NCI-H748 (cell line): Measurements from ENCODE around the gene ABCB6.

Source experiments
- DNase-seq: peaks from one replicate; lab custom pipeline; 2025; ENCODE audit not compliant: unreplicated experiment; lab: John Stamatoyannopoulos, UW

ABCB6 gene

DNA sequence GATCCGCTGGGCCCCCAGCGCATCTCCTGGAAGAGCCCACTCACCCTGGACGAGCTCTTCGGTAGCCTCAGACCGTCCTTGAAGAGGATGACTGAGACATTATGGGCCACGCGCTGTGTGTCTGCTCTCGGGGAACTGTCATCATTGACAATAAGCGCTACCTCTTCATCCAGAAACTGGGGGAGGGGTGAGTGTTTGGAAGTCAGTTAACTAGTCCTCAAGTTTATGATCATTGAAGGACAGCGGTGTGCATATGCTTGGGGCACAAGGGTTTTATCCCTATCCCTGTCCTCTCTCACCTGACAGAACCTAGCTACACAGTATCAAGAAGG, 27.1 kb upstream of the ABCB6 start:
- DNase-seq: no peak

DNA sequence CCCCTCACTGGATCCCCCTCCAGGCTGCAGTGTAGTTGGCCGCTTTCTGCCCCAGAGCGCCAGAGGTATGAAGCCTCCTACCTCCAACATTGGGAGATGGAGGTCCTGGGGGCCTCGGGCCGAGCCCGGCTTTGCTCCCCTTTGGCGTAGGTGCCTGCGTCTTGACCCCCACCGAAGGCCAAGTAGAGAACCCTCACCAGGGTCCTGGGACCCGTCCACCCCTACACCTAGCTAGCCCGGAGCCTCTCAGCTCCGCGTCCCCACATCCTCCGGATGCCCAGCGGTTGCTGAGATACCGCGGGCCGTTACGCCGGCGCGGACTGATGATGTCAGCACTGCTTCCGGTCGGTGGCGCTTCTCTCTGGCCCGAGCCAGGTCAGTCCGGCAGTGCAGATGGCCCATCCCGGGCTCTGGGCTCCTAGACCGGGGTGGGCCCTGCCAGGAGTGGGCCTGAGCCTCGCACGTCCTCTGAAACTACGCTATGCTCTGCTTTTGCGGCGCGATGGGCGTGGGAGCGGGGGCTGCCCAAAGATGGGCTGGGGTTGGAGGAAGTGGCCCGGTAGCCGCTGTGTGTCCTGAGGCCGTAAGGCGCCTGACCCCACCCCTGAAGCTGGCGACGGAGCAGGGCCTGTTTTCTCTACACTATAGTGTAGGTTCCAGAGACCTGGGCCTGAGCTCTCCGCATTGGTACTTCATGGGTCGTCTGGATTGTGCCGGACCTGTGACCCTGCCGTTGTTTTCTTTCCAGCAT, 26.6 kb upstream of the ABCB6 start, which contains the start of the genes GLB1L and STK16:
Gene GLB1L (minus strand): TSS at position 297 of the 751 bp plus-strand sequence. CDS start 1,871 bp downstream, outside the sequence.
Gene STK16 (plus strand): TSS at position 332 of the 751 bp plus-strand sequence. CDS start 521 bp downstream, outside the sequence.
- DNase-seq: peak; percentile 94

DNA sequence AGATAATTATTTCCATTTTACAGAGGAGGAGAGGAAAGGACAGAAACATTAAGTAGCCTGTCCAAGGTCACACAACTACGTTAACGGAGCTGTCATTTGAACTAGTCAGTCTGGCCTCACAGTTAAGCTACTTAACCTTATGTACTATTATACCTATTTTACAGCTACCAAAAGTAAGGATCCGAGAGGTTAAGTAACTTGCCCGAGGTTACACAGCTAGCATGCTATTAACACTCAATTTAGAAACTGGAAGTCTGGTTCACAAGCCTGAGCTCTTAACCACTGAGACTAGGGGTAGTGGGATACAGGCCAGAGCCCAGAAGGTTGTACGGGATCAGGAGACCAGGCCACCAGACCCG, 26.0 kb upstream of the ABCB6 start:
- DNase-seq: no peak

DNA sequence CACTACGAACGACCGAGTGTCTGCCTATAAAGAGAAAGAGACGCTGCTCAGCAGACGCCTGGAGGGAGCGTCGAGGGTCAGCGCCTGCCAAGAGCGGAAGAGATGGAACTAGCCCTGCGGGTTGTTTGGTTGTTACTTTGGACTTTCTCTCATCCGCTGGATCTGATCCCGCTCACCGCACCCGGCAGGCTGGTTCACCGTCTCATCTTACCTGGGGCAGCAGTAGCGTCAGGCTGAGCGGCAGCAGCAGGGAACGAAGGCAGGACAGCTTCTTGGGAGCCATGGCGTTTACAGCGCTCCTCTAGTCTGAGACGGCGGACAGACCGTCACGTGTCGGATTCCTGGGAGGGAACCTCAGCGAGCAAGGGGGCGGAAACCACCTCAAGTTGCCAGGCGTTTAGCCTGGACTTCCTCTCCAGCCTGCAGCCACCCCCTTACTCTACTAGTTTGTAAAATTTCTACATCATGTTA, 24.6 kb upstream of the ABCB6 start:
- no peak for DNase-seq

DNA sequence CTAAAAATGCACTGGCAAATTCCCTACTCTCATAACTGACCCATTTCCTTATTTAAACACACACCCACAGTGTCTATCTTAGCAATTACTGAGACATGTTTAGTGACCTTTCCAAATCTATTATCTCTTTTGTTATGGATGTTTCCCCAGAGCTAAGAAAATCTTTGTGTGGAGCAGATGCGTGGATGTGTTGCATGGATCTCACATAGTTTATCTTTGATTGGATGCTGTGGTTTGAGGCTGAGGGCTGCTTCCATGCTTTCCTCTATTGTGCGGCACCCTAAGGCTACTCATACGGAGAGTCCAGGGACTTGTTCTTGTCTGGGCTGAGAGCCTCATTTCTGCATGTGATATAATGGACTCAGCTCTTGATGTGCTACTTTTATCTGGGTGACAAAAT, 15.6 kb upstream of the ABCB6 start:
- DNase-seq: no peak

DNA sequence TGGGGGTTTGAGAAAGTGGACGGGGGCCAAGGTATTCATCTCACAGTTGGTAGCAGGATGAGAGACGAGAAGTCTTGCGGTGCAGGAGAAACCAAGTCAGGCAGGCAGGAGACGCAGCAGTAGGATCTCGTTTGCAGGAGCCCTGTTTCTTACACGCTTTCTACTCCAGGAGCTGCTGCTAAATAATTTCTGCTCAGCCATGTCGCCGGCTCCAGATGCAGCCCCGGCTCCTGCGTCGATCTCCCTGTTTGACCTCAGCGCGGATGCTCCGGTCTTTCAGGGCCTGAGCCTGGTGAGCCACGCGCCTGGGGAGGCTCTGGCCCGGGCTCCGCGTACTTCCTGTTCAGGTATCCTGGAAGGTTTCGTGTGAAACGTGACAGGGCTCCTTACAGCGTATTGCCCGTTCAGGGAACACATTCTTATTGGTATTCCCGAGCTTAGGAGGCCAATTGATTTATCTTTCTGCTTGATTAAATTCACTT, 11.3 kb upstream of the ABCB6 start:
- peak; percentile 61 for DNase-seq

DNA sequence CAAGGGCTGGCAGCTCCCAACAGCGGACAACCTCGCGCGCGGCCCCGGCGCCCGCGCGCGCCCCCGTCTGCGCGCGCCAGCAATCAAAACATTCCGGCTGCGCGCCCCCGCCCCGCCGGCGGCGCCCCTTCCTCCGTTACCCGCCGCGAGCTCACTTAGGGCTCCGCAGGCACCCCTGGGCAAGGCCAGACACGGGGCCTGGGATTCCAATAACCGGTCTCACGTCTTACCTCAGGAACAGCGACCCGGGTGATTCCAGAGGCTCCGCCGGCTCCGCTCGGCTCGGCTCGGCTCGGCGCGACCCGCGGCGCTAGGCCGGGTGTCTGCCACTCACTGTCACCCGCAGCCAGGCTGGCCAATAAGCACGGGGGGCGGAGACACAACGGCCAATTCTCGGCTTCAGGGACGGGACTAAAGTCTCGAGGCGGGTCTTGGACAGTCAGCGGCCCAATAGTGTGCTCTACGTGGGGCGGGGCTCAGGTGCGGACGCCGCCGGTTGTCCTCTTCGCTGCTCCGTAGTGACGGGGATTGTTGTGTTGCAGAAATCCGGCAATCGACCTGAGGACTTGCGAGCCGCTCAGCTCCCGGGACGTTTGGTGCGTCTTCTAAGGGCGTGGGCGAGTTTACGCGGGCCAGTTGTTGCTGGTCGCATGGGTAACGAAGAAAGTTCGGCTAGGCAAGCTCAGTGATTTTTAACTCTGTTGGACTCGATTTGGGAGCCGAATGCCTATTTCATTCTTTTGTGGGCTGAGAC, 10.7 kb upstream of the ABCB6 start, which contains the start of the genes ANKZF1 and ATG9A:
Gene ANKZF1 (plus strand): TSS at position 502 of the 754 bp plus-strand sequence. CDS start 452 bp downstream, outside the sequence.
Gene ATG9A (minus strand): TSS at position 332 of the 754 bp plus-strand sequence. CDS start 1,612 bp downstream, outside the sequence.
- DNase-seq: peak; percentile 99

DNA sequence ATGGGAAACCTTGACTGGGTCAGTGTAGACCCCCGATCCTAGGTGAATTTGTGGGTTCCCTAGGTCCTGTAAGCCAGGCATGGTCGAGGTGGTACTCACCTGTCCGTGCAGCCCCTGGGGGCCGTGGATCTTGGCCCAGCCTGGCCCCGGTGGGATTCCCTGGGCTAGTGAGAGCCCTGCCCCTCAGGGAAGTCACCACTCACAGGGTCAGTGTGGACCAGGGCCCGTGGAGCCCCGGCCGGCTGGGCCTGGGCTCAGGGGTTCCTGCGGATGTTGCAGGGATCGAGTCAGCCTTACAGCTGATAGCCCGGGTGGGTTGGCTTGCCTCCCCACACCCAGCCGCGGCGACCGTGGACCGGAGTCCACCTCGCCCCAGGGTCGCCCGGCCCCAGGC, 10.2 kb upstream of the ABCB6 start:
- peak; percentile 42 for DNase-seq

DNA sequence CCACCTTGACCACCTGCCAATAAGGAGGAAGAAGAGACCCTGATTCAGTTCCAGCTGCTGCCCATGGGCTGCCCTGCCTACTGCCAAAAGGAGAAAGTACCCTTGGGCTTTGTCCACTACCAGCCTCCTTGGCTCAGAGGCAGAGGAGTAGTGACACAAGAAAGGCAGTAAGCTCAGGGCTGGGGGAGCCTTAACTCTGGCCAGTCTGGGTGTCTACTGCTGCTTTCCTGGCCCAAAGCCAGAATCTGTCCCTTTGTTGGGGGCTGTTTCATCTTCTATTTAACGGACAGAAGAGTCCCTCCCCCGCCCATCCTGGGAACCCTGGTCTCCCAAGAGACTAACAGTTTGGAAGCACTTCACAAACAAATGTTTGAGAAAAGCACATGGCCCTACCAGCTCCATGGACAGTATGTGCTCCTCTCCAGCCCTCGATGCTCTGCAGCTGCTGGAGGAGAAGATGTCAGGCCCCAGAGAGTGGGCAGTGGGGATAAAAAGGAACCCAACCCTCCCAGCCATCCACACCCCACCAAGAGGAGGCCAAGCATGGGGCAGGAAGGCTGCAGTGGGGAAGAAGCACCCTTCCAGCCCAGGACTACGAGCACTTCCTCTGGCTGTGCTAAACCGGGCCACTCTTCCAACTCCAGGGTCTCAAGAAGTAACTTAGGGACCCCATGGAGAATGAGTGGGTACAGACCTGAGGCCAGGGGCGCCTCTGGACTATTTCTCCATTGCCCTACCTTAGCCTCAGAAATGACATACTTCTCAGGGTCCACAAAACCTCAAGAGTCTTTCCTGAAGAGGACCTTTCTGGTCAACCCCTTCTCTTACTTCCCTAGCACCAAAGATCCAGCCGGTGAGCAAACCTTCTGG, 9.5 kb upstream of the ABCB6 start:
- no peak for DNase-seq

DNA sequence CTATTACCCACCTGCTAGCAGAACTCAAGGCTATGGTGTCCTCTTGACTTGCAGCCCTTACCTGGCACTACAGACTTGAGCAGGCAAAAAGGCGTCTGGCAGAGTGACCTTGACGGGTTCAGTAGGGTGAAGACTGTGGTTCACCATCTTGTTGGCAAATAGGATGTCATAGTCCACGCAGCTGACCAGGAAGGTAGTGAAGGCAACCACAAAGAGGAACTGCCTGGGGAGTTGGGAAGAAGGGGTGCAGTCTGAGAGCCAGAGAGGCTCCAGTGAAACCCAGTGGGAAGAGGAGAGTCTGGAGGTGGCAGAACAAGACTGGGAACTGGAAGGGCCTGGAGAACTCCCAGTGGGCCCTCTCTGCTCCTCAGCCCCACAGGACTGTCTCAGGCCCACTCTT, 6.6 kb upstream of the ABCB6 start:
- DNase-seq: no peak

DNA sequence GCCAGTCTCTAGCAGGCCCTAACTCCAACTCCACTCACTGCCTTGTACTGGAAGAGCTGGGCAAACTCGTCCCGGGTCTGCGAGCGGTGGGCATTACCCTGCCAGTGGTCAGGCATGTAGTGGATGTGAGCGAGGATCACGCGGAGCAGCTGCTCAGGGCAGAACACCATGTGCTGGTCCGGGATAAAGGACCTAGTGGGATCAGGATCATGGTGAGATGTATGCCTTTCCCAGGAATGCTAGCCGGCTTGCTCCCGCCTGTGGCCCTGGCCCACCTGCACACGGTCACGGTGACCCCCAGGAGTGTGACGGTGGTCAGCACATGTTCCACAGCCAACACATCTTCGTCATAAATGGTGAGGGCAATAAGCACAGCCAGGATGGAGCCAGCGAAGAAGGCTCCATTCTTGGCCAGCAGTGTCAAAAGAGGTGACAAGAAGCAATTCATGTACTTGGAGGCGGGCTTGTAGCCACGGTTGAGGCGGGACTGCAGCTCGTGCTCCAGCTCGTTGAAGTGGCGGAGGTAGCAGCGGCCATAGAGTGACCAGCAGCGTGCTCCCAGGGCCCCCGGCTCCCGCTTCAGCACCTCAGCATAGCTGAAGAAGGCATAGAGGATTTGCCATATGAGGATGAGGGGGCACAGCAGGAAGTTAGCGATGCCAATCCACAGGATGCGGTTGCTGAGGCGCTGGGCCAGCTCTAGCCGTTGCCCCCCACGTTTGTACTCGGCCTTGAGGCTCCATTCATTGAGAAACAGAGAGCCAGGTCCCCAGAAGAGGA, 5.3 kb upstream of the ABCB6 start:
- DNase-seq: no peak

DNA sequence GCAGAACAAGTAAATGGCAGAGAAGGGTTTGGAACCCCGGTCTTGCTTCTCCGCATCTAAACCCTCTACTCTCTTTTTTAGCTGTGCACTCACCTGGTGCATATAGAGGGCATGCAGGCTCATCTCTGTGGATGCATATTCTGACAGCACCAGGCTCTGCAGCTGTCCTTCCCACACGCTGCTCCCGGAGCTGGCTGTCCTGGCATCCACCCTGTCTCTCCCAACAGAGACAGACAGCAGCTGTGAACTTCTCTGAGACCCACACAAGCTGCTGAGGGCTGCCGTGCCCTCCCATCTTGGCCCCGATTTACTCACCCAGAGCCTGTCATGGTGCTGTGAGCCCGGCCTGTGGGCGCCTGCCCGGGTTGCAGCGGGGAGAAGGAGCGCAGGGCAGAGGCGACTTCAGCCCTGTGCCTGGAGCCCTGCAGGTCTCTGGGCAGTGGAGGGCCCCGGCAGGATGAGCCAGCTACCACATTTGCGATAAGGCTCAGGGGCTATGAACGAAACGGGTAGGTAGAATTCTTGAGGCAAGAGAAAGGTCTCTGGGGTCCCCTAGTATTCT, 3.3 kb upstream of the ABCB6 start:
- no peak for DNase-seq

DNA sequence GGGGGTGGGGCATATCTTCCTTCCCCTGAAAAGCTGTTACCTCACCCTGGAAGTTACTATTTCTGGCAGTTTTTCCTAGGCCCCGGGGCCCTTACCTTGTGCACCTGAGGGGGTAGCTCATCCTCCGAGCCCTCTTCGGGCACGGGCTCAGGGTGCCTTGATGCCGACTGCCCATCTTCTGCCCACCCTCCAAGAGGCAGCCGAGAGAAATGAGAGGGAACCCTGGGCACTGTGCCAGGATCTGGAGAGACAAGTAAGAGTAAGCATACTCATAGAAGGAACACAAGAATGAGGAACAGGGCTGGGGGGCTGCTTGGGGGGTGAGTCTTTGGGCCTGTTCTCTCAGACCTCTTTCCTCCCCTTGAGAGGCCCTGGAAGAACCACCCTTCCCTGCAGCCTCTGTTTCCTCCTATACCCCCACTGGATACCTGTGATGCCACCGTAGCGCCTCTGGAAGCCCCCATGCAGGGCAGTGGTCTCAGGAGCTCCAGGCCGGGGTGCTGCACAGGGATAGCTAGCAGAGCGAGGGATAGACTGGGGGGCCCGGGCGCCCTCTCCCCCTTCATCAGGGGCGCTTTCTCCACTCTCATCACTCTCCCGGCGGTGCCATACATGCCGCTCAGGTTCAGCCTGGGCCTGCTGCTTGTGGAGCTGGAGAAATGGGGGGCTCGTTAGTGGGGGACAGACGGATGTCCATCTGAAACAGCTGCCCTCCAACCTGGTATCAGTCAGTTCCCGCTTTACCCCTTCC, 2.1 kb upstream of the ABCB6 start:
- DNase-seq: no peak

DNA sequence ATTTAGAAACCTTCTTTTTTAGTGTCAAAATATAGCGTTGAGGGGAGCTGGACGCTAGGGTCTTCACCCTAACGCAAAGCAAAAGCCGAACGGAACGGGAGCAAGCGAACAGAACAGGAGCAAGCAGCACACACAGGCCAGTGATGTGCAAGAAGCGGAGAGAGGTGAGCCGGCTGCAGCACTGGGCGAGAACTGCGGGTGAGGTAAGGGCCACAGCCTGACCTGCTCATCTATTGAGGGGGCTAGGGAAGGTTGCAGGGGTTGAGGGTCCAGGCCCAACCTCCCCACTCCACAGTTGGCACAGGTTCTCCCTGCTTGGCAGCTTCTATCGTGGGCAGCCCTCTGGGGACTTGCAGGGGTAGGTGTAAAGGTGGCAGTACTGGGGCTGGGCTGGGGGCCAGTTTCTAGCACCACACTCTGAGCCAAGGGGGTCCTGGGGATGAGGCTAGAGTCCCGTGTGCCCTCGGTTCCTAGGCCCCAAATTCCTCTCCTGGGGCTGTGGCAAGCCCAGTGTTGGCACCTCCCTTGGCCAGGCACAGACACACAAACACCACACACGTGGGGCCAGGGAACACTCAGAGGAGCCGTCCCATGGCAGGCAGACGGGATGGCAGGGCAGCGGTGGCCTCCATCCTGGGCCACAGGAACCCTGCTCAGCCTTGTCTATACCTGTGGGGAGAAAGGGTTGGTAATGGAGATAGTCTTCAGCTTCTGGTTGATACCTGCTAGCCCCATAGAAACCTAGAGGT, 1.2 kb upstream of the ABCB6 start:
- no peak for DNase-seq

DNA sequence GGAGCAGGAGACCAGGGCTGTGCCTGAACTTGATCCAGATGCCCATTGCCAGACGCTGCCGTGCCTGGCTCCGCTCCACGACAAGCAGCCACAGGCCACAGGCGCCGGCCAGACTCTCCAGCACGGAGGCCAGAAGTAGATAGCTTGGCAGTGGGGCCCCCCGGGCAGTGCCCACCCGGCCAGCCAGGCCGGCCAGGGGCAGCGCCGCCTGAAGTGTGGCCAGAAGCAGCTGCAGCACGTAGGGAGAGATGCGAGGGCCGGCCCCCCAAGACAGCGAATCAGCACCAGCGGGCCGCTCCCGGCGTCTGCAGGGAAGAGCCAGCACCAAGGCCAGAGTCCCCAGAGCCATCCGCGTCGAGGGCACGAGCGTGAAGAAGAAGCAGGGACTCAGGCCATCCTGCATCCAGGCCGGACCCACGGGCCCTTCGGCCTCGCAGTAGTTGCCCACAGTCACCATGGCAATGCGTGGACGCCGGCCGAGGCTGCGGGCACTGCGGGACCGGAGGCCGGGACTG, 484 bp downstream of the ABCB6 start:
- DNase-seq: peak; percentile 84

DNA sequence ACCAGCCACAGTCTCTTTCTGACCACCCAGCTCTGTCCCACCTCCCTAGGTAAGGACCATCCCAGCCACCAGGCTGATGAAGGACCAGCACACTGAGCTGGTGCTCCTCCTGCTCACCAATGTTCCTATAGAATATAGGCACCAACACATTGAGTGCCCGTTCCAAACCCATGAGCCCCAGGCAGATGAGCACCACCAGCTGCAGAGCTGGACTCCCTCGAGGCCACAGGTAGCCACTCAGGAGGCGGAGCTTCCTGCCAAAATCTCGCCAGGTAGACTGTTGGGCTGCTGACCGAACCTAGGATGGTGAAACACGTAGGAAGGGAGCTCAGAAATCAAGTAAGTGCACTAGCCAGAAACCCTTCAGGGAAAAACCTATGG, 2.2 kb downstream of the ABCB6 start:
- no peak for DNase-seq

DNA sequence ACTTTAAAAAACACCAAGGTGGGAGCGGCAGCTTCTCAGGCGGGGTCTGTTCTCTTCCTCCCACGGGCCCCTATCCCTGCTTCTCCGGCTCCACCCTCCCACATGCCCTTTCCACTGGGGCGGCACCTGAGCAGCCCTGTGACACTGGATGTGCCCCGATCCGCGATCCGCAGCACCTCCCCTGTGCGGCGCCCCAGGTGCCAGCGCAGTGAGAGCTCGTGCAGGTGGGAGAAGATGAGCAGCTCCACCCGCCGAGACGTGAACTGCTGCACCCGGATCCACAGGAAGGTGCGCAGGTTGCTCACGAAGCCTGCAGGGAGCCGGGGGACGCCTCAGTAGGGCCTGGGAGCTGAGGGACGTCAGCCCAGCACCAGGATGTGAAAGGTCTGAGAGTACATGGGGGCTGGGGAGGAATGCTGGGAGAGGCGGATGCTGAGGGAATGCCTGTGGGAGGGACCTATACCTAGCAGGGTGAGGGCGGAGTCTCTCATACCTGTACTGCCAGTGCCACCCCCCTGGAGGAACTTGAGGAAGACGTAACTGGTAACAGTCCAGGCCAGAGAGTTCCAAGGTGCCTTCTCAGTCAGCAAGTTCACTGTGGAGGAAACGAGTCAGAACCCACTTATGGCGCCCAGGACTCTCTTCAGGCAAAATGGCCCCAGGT, 2.8 kb downstream of the ABCB6 start:
- DNase-seq: no peak

DNA sequence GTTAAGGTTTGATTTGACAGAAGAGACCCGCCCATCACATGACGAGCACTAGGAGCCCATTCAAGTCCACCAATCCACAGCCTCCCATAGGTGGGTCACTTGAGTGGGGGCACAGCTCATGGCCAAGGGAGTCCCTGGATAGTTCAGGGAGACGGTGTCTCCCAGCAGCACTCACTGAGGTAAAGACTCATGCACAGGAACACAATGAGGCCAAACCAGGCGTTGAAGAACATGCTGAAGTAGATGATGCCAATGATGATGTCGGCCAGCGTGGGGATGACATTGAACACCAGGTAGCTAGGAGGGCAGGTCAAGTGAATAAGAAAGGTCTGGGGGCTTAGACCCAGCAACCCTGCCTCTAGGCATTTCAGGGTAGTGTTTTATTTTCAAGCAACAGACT, 4.0 kb downstream of the ABCB6 start:
- DNase-seq: no peak
